GM23338 (cell line): ENCODE results near the gene RGS8. TPM values are rescaled to one million over a fixed set of nuclear protein-coding genes. Genes with fewer than 3 reads are reported as not detected.

ENCODE experiments used
- ATAC-seq: fragments of 200-7000 bp; cut with Tn5 transposase; 3 replicates; pipeline ENCODE4 v1.9.1; 2020
- DNase-seq: peaks from one replicate; pipeline ENCODE4 v3.0.0-alpha.2; 2015; ENCODE audit warnings: low spot score
- H2AFZ ChIP-seq: fragments of 200-600 bp; sonication (generic); 2 replicates; pipeline ENCODE4 v1.8.0; 2016; ENCODE audit warnings: antibody characterized with exemption, mild to moderate bottlenecking, moderate library complexity
- H3F3A ChIP-seq: fragments of 200-600 bp; sonication (generic); replicated peaks from 2 replicates; pipeline ENCODE4 v1.8.0; 2017; ENCODE audit warnings: antibody characterized with exemption, mixed run types, low read depth
- H3K27ac ChIP-seq: fragments of 200-600 bp; sonication (generic); 2 replicates; pipeline ENCODE4 v1.6.1; 2016; ENCODE audit warnings: low read depth
- H3K27me3 ChIP-seq: fragments of 200-600 bp; sonication (generic); 2 replicates; pipeline ENCODE4 v1.8.0; 2016; ENCODE audit warnings: mild to moderate bottlenecking, mixed run types, moderate library complexity; ENCODE audit not compliant: insufficient read depth
- H3K36me3 ChIP-seq: fragments of 200-600 bp; sonication (generic); 2 replicates; pipeline ENCODE4 v1.8.0; 2016; ENCODE audit warnings: mild to moderate bottlenecking; ENCODE audit not compliant: insufficient read depth
- H3K4me1 ChIP-seq: fragments of 200-600 bp; sonication (generic); 2 replicates; pipeline ENCODE4 v1.8.0; 2016; ENCODE audit warnings: mild to moderate bottlenecking, moderate library complexity; ENCODE audit not compliant: insufficient read depth
- H3K4me2 ChIP-seq: fragments of 200-600 bp; sonication (generic); 2 replicates; pipeline ENCODE4 v1.7.1; 2017; ENCODE audit warnings: mixed run types
- H3K4me3 ChIP-seq: fragments of 200-600 bp; sonication (generic); 2 replicates; pipeline ENCODE4 v1.6.1; 2016; ENCODE audit warnings: mixed run types
- H3K79me2 ChIP-seq: fragments of 200-600 bp; sonication (generic); replicated peaks from 2 replicates; pipeline ENCODE4 v1.8.0; 2017; ENCODE audit warnings: mild to moderate bottlenecking; ENCODE audit not compliant: insufficient read depth
- H3K9me2 ChIP-seq: fragments of 200-600 bp; sonication (generic); 2 replicates; pipeline ENCODE4 v1.8.0; 2017; ENCODE audit not compliant: insufficient read depth
- H4K20me1 ChIP-seq: fragments of 200-600 bp; sonication (generic); replicated peaks from 2 replicates; pipeline ENCODE4 v1.8.0; 2017; ENCODE audit warnings: mild to moderate bottlenecking; ENCODE audit not compliant: insufficient read depth
- H3K27ac Mint-ChIP-seq: 2 replicates; pipeline ENCODE4 v1.8.0; 2020; ENCODE audit warnings: inconsistent platforms, mild to moderate bottlenecking, moderate library complexity, mixed read lengths
- H3K27me3 Mint-ChIP-seq: 3 replicates; pipeline ENCODE4 v1.8.0; 2022; ENCODE audit warnings: low read depth, mild to moderate bottlenecking, moderate library complexity, mixed read lengths, inconsistent platforms; ENCODE audit not compliant: insufficient read depth, poor library complexity
- H3K36me3 Mint-ChIP-seq: 3 replicates; pipeline ENCODE4 v1.8.0; 2021; ENCODE audit warnings: low read depth, mild to moderate bottlenecking, inconsistent platforms, moderate library complexity, mixed read lengths
- H3K4me1 Mint-ChIP-seq: 3 replicates; pipeline ENCODE4 v1.8.0; 2020; ENCODE audit warnings: mild to moderate bottlenecking, inconsistent platforms, mixed read lengths
- H3K4me3 Mint-ChIP-seq: 3 replicates; pipeline ENCODE4 v1.8.0; 2021; ENCODE audit warnings: moderate library complexity, mild to moderate bottlenecking, inconsistent platforms, mixed read lengths
- H3K9me3 Mint-ChIP-seq: 3 replicates; pipeline ENCODE4 v1.8.0; 2020; ENCODE audit warnings: moderate library complexity, mild to moderate bottlenecking, inconsistent platforms, mixed read lengths
- CREB1 ChIP-seq: fragments of 250-450 bp; sonication (Bioruptor Pico); IDR thresholded peaks from 2 replicates; pipeline ENCODE4 v1.5.0; 2020; ENCODE audit warnings: low read depth, mild to moderate bottlenecking, moderate library complexity
- CTCF ChIP-seq, 2 experiments: fragments of 200-600 bp in 1 of 2; sonication (generic) in 1 of 2; conservative IDR thresholded peaks; 2 replicates each; pipeline versions ENCODE4 v1.5.1 to v1.6.1; 2016 to 2017; ENCODE audit warnings: antibody characterized with exemption in 2 of 2, low read depth in 2 of 2, mild to moderate bottlenecking in 2 of 2, moderate library complexity in 1 of 2
- ETS1 ChIP-seq: IDR thresholded peaks from 2 replicates; pipeline ENCODE4 v1.6.1; 2016; ENCODE audit warnings: antibody characterized with exemption
- EZH2 ChIP-seq: fragments of 200-600 bp; sonication (generic); IDR thresholded peaks from one replicate; pipeline ENCODE4 v1.8.0; 2017; ENCODE audit warnings: antibody characterized with exemption, mild to moderate bottlenecking, low read depth; ENCODE audit not compliant: unreplicated experiment
- EZH2phosphoT487 ChIP-seq: fragments of 200-600 bp; sonication (generic); IDR thresholded peaks from one replicate; pipeline ENCODE4 v1.8.1; 2018; ENCODE audit warnings: antibody characterized with exemption; ENCODE audit not compliant: unreplicated experiment
- JUNB ChIP-seq: IDR thresholded peaks from one replicate; pipeline ENCODE4 v1.6.1; 2016; ENCODE audit warnings: antibody characterized with exemption; ENCODE audit not compliant: unreplicated experiment
- NANOG ChIP-seq: IDR thresholded peaks from 2 replicates; pipeline ENCODE4 v1.6.1; 2016; ENCODE audit warnings: antibody characterized with exemption, borderline replicate concordance
- POLR2AphosphoS5 ChIP-seq: IDR thresholded peaks from 2 replicates; pipeline ENCODE4 v1.6.1; 2016; ENCODE audit warnings: antibody characterized with exemption, low read depth
- REST ChIP-seq: IDR thresholded peaks from one replicate; pipeline ENCODE4 v1.6.1; 2018; ENCODE audit warnings: antibody characterized with exemption; ENCODE audit not compliant: unreplicated experiment
- STAT1 ChIP-seq: IDR thresholded peaks from one replicate; pipeline ENCODE4 v1.6.1; 2016; ENCODE audit warnings: antibody characterized with exemption; ENCODE audit not compliant: unreplicated experiment
- ZNF114 ChIP-seq: fragments of 250-450 bp; sonication (Bioruptor Pico); IDR thresholded peaks from 2 replicates; pipeline ENCODE4 v1.5.0; 2020; ENCODE audit warnings: mild to moderate bottlenecking, moderate library complexity
- ZNF331 ChIP-seq: fragments of 250-450 bp; sonication (Bioruptor Pico); IDR thresholded peaks from 2 replicates; pipeline ENCODE4 v1.5.0; 2020; ENCODE audit warnings: low read depth, mild to moderate bottlenecking, moderate library complexity
- ZNF462 ChIP-seq: fragments of 250-450 bp; sonication (Bioruptor Pico); IDR thresholded peaks from 2 replicates; pipeline ENCODE4 v1.5.0; 2020; ENCODE audit warnings: mild to moderate bottlenecking, moderate library complexity
- polyA plus RNA-seq: library from polyadenylated mRNA; unstranded; fragments of >200 nt; fragmentation: Nextera tagmentation; extraction: Ambion mirVana; gene quantifications from 2 replicates; pipeline ENCODE4 v1.2.1, GENCODE V29; 2016
- total RNA-seq: library from RNA; depleted of rRNA; stranded (reverse); fragments of >200 nt; shearing (Covaris generic); gene quantifications from 2 replicates; pipeline ENCODE4 v1.2.3, GENCODE V29; 2014

The RGS8 gene
- total and polyA plus RNA-seq, 2 experiments from 2014 or later, result 0.06 to 2.5 TPM

DNA sequence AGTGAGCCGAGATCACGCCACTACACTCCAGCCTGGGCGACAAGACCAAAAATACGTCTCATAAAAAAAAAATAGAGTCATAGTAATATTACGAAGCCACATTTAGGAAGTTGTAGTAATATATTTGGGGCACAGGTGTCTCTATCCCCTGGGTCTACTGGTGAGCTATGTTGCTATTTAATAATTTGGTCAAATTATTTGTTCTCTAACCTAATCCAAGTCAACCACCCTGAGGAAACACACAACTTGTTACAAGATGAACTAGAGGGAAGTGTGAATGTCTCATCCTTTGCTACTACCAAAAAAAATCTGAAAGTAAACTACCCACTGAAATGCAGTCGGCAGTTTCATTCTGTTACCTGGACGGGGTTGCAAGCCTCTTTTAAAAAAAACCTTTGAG, 35.3 kb downstream of the RGS8 start:
- TF ChIP-seq ZNF331, result no peak
- TF ChIP-seq POLR2AphosphoS5, result no peak
- TF ChIP-seq ZNF462 (CRISPR knock-in tag), result no peak
- no peak for TF ChIP-seq NANOG
- no peak for TF ChIP-seq JUNB
- no peak for TF ChIP-seq ZNF114
- no peak for TF ChIP-seq REST
- TF ChIP-seq STAT1, result no peak
- no peak for TF ChIP-seq EZH2
- no peak for TF ChIP-seq CREB1 (CRISPR knock-in tag)
- no peak for TF ChIP-seq EZH2phosphoT487
- no peak for TF ChIP-seq ETS1
- TF ChIP-seq CTCF (conservative IDR thresholded peaks at IDR 0.05; ENCODE audit: low read depth in 2 of 2), result no peak
- no peak overlapping the region for H3K27ac Mint-ChIP-seq
- no peaks in the 10 kb centered on the region for H3K36me3 Mint-ChIP-seq
- Histone ChIP-seq H3K36me3 (no peaks in the 10 kb centered on the region), H3K4me2 (no peak overlapping the region), H3K4me3 (no peak overlapping the region), H4K20me1 (no peaks in the 10 kb centered on the region), H3K79me2 (no peaks in the 10 kb centered on the region), H3K27me3 (no peaks in the 10 kb centered on the region), H3K4me1 (no peaks in the 10 kb centered on the region), H3K9me2 (peaks cover 10% of the 10 kb centered on the region), H2AFZ (no peak overlapping the region), H3K27ac (no peak overlapping the region), H3F3A (no peaks in the 10 kb centered on the region)
- H3K27me3 Mint-ChIP-seq, result peaks cover 2% of the 10 kb centered on the region
- ATAC-seq (no peak), DNase-seq (no peak)
- no peaks in the 10 kb centered on the region for H3K9me3 Mint-ChIP-seq
- no peak overlapping the region for H3K4me3 Mint-ChIP-seq
- H3K4me1 Mint-ChIP-seq, result no peaks in the 10 kb centered on the region
